ENCODE results near the gene CTNNA1.
"Not testable (repeated sequence)": the region's sequence is repeated elsewhere in the genome, so short reads cannot be mapped to it uniquely, and the experiment has no call there.

The CTNNA1 gene

DNA sequence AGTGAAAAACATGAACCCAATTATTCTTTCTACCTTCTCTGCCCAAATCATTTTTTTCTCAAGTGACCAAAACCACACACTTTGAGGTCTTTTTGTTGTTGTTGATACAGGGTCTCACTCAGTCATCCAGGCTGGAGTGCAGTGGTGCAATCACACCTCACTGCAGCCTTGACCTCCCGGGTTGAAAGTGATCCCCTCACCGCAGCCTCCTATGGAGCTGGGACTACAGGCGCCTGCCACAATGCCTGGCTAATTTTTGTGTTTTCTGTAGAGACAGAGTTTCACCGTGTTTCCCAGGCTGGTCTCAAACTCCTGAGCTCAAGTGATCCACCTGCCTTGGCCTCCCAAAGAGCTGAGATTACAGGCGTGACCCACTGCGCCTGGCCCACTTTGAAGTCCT, 8.4 kb downstream of the CTNNA1 start:
- Mint-ChIP-seq H3K4me1 (ENCODE audit: low read depth) (peaks cover 16% of the 10 kb centered on the region), H3K27me3 (peaks cover 31% of the 10 kb centered on the region)
- H3K4me3 Mint-ChIP-seq; H3K27ac Mint-ChIP-seq; H3K36me3 Mint-ChIP-seq; H3K9me3 Mint-ChIP-seq (ENCODE audit: low read depth): not testable (repeated sequence)

DNA sequence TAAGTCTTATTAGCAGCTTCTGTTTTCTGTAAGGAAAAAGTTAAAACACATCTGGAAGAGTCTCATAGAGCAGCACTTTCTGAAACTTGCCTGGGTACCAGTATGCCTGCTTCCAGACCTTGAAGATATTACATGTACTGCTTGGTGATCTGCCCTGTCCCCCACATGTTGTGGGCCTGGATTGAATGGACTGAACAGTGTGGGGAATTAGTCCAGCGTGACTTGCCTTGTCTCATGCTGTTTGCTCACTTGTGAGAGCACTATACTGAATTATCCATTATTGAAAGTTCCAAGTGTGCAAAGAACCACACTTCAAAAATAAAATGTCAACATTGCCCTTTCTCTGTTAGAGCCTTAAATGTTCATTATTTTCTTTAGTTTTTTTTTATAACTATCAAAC, 8.9 kb downstream of the CTNNA1 start:
- Mint-ChIP-seq H3K4me3 (no peak overlapping the region), H3K36me3 (peaks cover 2% of the 10 kb centered on the region), H3K9me3 (ENCODE audit: low read depth) (no peaks in the 10 kb centered on the region), H3K4me1 (ENCODE audit: low read depth) (peaks cover 16% of the 10 kb centered on the region), H3K27ac (no peak overlapping the region), H3K27me3 (peaks cover 29% of the 10 kb centered on the region)

- Mint-ChIP-seq H3K4me3 (no peak overlapping the region), H3K27ac (no peak overlapping the region), H3K4me1 (ENCODE audit: low read depth) (peaks cover 16% of the 10 kb centered on the region), H3K9me3 (ENCODE audit: low read depth) (no peaks in the 10 kb centered on the region), H3K27me3 (peaks cover 24% of the 10 kb centered on the region), H3K36me3 (peaks cover 2% of the 10 kb centered on the region)
Measured at GRCh38 chr5:138763037-138763778, 10.0 kb downstream of the CTNNA1 start.

DNA sequence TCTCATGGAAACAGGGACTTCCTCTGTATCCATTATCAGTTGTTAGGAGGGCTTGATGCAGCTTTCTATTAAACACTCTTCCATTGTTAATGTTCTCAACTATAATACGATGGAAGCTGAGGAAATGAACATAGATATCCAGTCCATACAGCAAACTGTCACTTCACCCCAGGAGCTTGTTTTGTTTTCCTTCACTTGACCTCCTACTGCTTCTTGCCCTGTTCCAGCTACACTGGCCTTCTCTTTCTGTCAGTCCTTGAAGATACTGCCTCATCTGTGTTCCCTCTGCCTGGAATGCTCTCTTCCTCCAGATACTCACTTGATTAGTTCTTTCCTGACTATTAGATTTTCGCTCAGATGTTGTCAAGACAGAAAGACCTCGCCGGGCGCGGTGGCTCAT, 17.1 kb downstream of the CTNNA1 start:
- Mint-ChIP-seq H3K36me3 (no peaks in the 10 kb centered on the region), H3K4me1 (ENCODE audit: low read depth) (no peaks in the 10 kb centered on the region), H3K9me3 (ENCODE audit: low read depth) (no peaks in the 10 kb centered on the region), H3K27me3 (peaks cover 28% of the 10 kb centered on the region), H3K4me3 (no peak overlapping the region), H3K27ac (no peak overlapping the region)

DNA sequence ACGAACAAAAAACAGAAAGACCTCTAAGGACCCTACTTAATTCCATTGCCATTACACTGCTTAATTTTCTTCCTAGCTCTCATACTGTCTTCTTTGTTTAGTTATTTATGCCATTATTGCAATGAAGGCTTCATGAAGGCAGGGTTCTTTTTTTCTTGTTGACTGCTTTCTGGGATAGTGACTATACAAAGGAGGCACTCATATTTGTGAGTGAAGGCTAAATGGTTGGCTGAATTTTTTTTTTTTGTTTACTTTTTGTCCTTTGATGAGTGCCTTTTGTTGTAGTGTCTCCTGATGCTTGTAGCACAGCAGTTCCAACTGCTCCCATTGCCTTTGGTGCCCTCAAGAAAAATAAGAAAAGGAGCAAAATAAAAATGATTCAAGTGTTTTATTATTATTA, 17.8 kb downstream of the CTNNA1 start:
- Mint-ChIP-seq H3K9me3 (ENCODE audit: low read depth) (no peaks in the 10 kb centered on the region), H3K27ac (no peak overlapping the region), H3K4me1 (ENCODE audit: low read depth) (no peaks in the 10 kb centered on the region), H3K4me3 (no peak overlapping the region), H3K27me3 (peaks cover 26% of the 10 kb centered on the region), H3K36me3 (no peaks in the 10 kb centered on the region)

DNA sequence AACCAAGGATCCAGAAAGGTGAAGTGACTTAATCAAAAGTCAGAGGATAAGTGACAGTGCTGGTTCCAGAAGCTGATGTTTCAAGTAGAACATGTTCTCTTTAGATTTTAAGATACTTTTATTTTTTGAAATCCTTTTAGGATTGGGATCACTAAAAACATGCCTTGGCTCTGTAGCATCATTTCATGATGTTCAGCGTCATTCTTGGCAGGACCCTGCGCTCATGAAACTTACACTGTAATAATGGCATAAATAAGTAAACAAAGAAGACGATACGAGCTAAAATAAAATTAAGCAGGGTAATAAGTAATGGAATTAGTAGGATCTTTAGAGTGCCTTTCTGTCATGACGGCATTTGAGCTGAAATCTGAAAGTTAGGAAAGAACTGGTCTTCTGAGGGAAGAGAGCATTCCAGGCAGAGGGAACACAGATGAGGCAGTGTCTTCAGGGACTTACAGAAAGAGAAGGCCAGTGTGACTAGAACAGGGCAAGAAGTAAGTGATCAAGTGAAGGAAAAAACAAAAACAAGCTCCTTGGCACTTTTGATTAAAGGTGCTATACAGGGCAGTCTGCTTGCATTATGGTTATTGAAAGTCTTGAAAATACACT, 19.9 kb downstream of the CTNNA1 start:
- no peaks in the 10 kb centered on the region for H3K9me3 Mint-ChIP-seq (ENCODE audit: low read depth)
- peaks cover 24% of the 10 kb centered on the region for H3K27me3 Mint-ChIP-seq
- H3K4me3 Mint-ChIP-seq = no peak overlapping the region
- H3K36me3 Mint-ChIP-seq = no peaks in the 10 kb centered on the region
- no peaks in the 10 kb centered on the region for H3K4me1 Mint-ChIP-seq (ENCODE audit: low read depth)
- no peak overlapping the region for H3K27ac Mint-ChIP-seq

- H3K4me1 Mint-ChIP-seq (ENCODE audit: low read depth); H3K36me3 Mint-ChIP-seq; H3K9me3 Mint-ChIP-seq (ENCODE audit: low read depth); H3K4me3 Mint-ChIP-seq; H3K27ac Mint-ChIP-seq: not testable (repeated sequence)
- peaks cover 28% of the 10 kb centered on the region for H3K27me3 Mint-ChIP-seq
Measured at GRCh38 chr5:138773624-138774023, 20.4 kb downstream of the CTNNA1 start.

- H3K27ac Mint-ChIP-seq = no peak overlapping the region
- H3K27me3 Mint-ChIP-seq = peaks cover 25% of the 10 kb centered on the region
Measured at GRCh38 chr5:138775034-138775433, 21.8 kb downstream of the CTNNA1 start.

GRCh38 chr5:138778234-138778633, 25.0 kb downstream of the CTNNA1 start:
- Mint-ChIP-seq H3K4me1 (ENCODE audit: low read depth) (no peaks in the 10 kb centered on the region), H3K36me3 (no peaks in the 10 kb centered on the region), H3K4me3 (no peak overlapping the region), H3K27me3 (peaks cover 23% of the 10 kb centered on the region), H3K27ac (no peak overlapping the region), H3K9me3 (ENCODE audit: low read depth) (peaks cover 5% of the 10 kb centered on the region)

More at GRCh38 chr5:138775034-138775433, 21.8 kb downstream of the CTNNA1 start:
- no peaks in the 10 kb centered on the region for H3K4me1 Mint-ChIP-seq (ENCODE audit: low read depth)
- peaks cover 5% of the 10 kb centered on the region for H3K9me3 Mint-ChIP-seq (ENCODE audit: low read depth)
- no peaks in the 10 kb centered on the region for H3K36me3 Mint-ChIP-seq
- no peak overlapping the region for H3K4me3 Mint-ChIP-seq

DNA sequence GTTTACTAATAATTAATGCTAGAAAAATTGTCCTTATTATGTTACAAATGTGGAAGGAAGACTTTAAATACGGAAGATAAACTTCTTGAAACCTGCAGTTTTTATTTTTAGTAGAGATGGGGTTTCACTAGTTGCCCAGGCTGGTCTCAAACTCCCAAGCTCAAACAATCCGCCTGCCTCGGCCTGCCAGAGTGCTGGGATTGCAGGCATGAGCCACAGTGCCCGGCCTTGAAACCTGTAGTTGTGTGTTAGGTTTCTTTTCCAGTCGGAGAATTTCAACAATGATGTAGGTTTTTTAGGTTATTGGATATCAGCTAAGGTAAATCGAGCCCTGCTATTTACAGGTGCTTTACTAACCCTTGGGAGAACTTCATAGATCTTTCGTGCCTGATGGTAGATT, 30.8 kb downstream of the CTNNA1 start:
- H3K27me3 Mint-ChIP-seq = peaks cover 34% of the 10 kb centered on the region
- H3K36me3 Mint-ChIP-seq = no peaks in the 10 kb centered on the region
- no peaks in the 10 kb centered on the region for H3K9me3 Mint-ChIP-seq (ENCODE audit: low read depth)
- no peak overlapping the region for H3K4me3 Mint-ChIP-seq
- no peak overlapping the region for H3K27ac Mint-ChIP-seq
- H3K4me1 Mint-ChIP-seq (ENCODE audit: low read depth) = no peaks in the 10 kb centered on the region

DNA sequence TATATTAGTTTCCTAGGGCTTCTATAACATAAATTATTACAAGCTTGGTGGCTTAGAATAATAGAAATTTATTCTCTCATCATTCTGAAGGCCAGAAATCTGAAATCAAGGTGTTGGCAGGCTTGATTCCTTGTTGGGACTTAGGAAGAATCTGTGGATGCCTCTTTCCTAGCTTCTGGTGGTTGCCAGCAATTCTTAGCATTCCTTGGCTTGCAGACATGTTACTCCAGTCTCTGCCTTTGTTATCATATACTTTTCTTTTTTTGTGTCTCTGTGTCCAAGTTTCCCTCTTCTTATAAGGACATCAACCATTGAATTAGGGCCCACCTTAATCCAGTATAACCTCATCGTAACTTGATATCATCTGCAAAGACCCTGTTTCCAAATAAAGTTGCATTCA, 31.4 kb downstream of the CTNNA1 start:
- H3K4me1 Mint-ChIP-seq (ENCODE audit: low read depth) = peaks cover under 1% of the 10 kb centered on the region
- H3K27me3 Mint-ChIP-seq = peaks cover 37% of the 10 kb centered on the region
- no peak overlapping the region for H3K4me3 Mint-ChIP-seq
- H3K36me3 Mint-ChIP-seq = no peaks in the 10 kb centered on the region
- H3K27ac Mint-ChIP-seq = no peak overlapping the region
- H3K9me3 Mint-ChIP-seq (ENCODE audit: low read depth) = no peaks in the 10 kb centered on the region

GRCh38 chr5:138789771-138790242, 36.6 kb downstream of the CTNNA1 start:
- H3K27me3 Mint-ChIP-seq = peaks cover 44% of the 10 kb centered on the region
- no peaks in the 10 kb centered on the region for H3K9me3 Mint-ChIP-seq (ENCODE audit: low read depth)
- H3K36me3 Mint-ChIP-seq = no peaks in the 10 kb centered on the region
- no peak overlapping the region for H3K4me3 Mint-ChIP-seq
- H3K27ac Mint-ChIP-seq = no peak overlapping the region
- peaks cover 24% of the 10 kb centered on the region for H3K4me1 Mint-ChIP-seq (ENCODE audit: low read depth)

DNA sequence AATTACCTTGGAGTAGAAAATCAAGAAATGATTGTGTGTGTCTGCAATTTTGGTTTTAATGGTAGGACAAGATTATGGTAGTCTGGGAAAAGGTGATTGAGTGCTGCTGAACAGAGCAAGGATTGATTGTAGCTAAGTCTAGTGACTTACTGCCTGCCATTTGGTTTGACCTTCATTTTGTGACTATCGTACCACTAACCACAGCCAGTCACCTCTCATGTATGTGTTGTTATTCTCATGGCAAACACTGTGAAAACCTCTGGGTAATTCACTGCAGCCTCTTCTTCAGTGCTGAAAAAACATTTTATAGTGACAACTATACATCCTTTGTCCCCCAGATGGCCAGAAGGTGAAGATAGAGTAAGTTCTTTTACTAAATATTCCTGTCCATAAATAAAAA, 37.5 kb downstream of the CTNNA1 start:
- H3K9me3 Mint-ChIP-seq (ENCODE audit: low read depth) = no peaks in the 10 kb centered on the region
- H3K4me3 Mint-ChIP-seq = no peak overlapping the region
- peaks cover 24% of the 10 kb centered on the region for H3K4me1 Mint-ChIP-seq (ENCODE audit: low read depth)
- H3K36me3 Mint-ChIP-seq = no peaks in the 10 kb centered on the region
- H3K27ac Mint-ChIP-seq = no peak overlapping the region
- H3K27me3 Mint-ChIP-seq = peaks cover 47% of the 10 kb centered on the region

- Mint-ChIP-seq H3K36me3 (no peaks in the 10 kb centered on the region), H3K27ac (no peak overlapping the region), H3K27me3 (peaks cover 51% of the 10 kb centered on the region), H3K4me3 (no peak overlapping the region), H3K9me3 (ENCODE audit: low read depth) (no peaks in the 10 kb centered on the region), H3K4me1 (ENCODE audit: low read depth) (peaks cover 24% of the 10 kb centered on the region)
Measured at GRCh38 chr5:138792195-138792790, 39.1 kb downstream of the CTNNA1 start.

DNA sequence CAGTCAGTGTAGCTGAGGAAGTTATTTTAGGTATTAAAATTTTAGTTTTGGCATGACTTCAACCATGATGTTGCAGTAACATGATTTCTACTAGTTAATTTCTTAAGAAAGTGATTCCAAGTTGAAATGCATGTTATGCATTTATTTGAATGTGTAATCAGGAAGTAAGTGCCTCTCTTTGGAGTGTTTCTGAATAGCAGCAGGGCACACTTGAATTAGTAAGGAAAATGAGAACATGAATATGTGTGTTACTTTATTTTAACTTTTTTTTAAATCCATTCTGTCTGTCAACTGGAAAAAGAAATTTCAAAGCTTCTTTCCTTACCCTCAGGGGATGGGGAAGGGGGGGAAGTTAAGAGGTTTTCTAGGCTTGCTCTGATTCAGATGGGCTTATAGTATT, 40.4 kb downstream of the CTNNA1 start:
- no peak overlapping the region for H3K4me3 Mint-ChIP-seq
- no peak overlapping the region for H3K27ac Mint-ChIP-seq
- no peaks in the 10 kb centered on the region for H3K36me3 Mint-ChIP-seq
- H3K4me1 Mint-ChIP-seq (ENCODE audit: low read depth) = peaks cover 24% of the 10 kb centered on the region
- no peaks in the 10 kb centered on the region for H3K9me3 Mint-ChIP-seq (ENCODE audit: low read depth)
- peaks cover 51% of the 10 kb centered on the region for H3K27me3 Mint-ChIP-seq
